GM21423 (cell line): ENCODE measurements around the gene PEAR1.

Source experiments
- ATAC-seq: cut with Tn5 transposase; IDR thresholded peaks from one replicate; pipeline ENCODE4 v1.9.1; 2021; ENCODE audit warnings: mild to moderate bottlenecking, moderate library complexity; ENCODE audit not compliant: unreplicated experiment

The PEAR1 gene

GRCh38 chr1:156893048-156893953 is at the start of gene PEAR1:
TSS of gene PEAR1 (plus strand) at chr1:156893718. CDS start at chr1:156903927, 10,209 bp downstream.
- ATAC-seq, result no peak

- ATAC-seq, result no peak
These were observed 49.4 kb upstream of the PEAR1 start for GRCh38 chr1:156844102-156844501.

GRCh38 chr1:156844638-156845037 is 48.9 kb upstream of the PEAR1 start:
- ATAC-seq, result no peak

- ATAC-seq, result no peak
These were observed 48.2 kb upstream of the PEAR1 start for GRCh38 chr1:156845055-156845952.

GRCh38 chr1:156845953-156846545 is 47.5 kb upstream of the PEAR1 start:
- ATAC-seq, result no peak

GRCh38 chr1:156846643-156847042 is 46.9 kb upstream of the PEAR1 start:
- no peak for ATAC-seq

GRCh38 chr1:156847591-156848460 is 45.7 kb upstream of the PEAR1 start:
- no peak for ATAC-seq

GRCh38 chr1:156848461-156849150 is 44.9 kb upstream of the PEAR1 start:
- ATAC-seq, result no peak

GRCh38 chr1:156849151-156849496 is 44.4 kb upstream of the PEAR1 start:
- ATAC-seq, result no peak

- no peak for ATAC-seq
These were observed 41.6 kb upstream of the PEAR1 start for GRCh38 chr1:156851779-156852417.

GRCh38 chr1:156852418-156852874 is 41.1 kb upstream of the PEAR1 start:
- no peak for ATAC-seq

GRCh38 chr1:156853761-156854160 is 39.8 kb upstream of the PEAR1 start:
- no peak for ATAC-seq

- no peak for ATAC-seq
These were observed 38.9 kb upstream of the PEAR1 start for GRCh38 chr1:156854634-156855033.

- no peak for ATAC-seq
These were observed 37.2 kb upstream of the PEAR1 start for GRCh38 chr1:156856282-156856785.

- ATAC-seq, result no peak
These were observed 36.0 kb upstream of the PEAR1 start for GRCh38 chr1:156857532-156857931.

GRCh38 chr1:156858555-156858956 is 35.0 kb upstream of the PEAR1 start:
- ATAC-seq, result no peak

- no peak for ATAC-seq
These were observed 34.5 kb upstream of the PEAR1 start, which contains the start of gene INSRR for GRCh38 chr1:156858959-156859522. TSS of gene INSRR (minus strand) at chr1:156859117. CDS start at chr1:156858621, 496 bp downstream.

GRCh38 chr1:156859523-156860112 is 33.9 kb upstream of the PEAR1 start:
- ATAC-seq, result no peak
